NCI-H1436 (cell line): ENCODE data around the gene TANGO2.
A peak's percentile ranks its signal among the peaks of the same experiment; 100 is the strongest.
"Not testable (repeated sequence)": the region's sequence is repeated elsewhere in the genome, so short reads cannot be mapped to it uniquely, and the experiment has no call there.

Source experiments
- DNase-seq: peaks from one replicate; lab custom pipeline; 2025; lab: John Stamatoyannopoulos, UW

Gene TANGO2

DNA sequence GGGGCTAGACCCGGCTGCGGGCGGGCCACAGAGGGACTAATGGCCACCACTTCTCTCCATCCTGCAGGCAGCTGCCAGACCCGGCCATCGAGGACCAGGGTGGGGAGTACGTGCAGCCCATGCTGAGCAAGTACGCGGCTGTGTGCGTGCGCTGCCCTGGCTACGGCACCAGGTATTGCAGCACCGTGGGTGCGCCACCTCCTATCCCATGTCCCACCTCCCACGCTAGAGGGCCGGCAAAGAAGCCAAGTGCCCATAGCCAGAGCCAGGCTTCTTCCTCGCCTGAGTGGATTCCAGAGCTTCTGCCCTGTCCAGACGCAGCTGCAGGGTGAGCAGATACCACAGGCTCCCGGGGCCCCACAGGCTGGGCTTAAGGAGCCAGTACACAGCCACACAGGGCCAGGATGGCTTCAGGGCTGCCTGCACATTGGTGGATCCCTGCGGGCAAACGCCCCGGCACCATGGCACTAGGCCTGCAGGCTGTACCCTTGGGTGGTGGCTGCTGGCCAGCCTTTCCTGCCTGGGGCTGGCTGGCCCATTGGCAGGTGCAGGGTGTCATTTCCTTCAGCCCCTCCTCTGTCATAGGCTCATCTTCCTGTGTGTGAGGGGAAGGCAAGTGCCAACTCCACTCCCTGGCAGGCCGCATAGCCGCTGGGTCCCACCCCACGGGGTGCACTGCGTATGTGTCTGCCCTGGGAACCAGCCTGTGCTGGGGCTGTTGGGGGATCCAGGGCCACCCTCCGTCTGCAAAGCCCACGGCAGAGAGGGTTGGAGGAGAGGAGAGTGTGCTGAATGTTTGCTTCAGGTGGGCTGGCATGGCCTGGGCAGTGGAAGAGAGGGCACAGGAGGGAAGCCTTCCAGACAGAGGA lies 42.6 kb downstream of the TANGO2 start:
- no peak for DNase-seq

DNA sequence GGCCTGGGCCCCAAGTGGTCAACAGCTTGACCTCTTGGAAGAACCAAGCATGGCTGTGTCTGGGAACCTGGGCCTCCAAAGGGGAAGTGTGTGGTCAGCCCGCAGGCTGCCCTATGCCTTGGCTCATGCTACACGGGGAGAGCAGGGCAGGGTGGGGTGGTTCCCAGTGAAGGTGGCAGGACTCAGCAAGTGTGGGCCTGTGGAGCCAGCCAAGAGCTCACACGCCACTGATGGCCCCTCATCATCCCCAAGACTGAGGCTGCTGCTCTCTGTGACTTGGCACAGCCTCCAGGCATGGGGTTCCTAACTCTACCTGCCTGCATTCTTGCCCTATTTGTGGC lies 43.2 kb downstream of the TANGO2 start:
- no peak for DNase-seq

DNA sequence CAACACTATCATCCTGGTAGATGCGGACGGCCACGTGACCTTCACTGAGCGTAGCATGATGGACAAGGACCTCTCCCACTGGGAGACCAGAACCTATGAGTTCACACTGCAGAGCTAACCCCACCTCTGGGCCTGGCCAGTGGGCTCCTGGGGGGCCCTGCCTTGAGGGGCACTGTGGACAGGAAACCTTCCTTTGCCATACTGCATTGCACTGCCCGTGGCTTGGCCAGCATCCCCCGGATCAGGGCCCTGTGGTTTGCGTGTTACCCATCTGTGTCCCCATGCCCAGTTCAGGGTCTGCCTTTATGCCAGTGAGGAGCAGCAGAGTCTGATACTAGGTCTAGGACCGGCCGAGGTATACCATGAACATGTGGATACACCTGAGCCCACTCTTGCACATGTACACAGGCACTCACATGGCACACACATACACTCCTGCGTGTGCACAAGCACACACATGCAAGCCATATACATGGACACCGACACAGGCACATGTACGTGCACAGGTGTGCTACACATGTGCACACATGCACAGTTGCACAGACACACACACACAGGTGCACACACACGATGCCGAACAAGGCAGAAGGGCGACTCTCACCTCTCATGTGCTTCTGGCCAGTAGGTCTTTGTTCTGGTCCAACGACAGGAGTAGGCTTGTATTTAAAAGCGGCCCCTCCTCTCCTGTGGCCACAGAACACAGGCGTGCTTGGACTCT lies 43.8 kb downstream of the TANGO2 start:
- no peak for DNase-seq

DNA sequence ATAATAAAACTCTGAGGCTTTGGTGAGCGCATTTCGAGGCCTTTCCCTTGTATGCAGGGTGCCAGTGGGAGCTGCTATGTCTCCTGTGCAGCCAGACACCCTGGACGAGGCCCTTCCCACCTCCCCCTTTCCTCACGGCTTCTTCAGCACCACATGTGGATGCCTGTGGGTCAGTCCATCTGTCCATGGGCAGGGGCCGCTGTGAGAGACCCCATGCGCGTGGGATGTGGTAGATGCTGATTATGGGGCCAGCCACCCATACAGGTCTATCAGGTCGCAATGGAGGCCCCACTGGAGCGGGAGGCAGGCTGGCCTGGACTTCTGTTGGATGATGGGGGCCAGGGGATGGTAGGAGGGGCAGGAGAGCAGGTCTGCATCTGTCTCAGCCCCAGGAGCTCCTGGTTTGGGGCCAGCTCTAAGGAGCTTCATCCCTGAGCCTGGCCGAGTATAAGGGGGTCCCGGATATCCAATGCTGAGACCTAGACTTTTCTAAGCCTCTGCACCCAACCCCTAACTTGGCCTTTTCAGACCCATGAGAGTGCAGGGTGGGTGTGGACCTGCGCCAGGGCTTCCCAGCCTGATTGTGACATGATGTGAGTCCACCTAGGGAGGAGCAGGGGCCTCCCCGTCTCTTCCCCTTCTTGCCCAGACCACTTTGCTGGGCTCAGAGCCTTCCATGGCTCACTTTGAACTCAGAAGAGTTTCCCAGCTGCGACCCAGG lies 45.1 kb downstream of the TANGO2 start:
- no peak for DNase-seq

DNA sequence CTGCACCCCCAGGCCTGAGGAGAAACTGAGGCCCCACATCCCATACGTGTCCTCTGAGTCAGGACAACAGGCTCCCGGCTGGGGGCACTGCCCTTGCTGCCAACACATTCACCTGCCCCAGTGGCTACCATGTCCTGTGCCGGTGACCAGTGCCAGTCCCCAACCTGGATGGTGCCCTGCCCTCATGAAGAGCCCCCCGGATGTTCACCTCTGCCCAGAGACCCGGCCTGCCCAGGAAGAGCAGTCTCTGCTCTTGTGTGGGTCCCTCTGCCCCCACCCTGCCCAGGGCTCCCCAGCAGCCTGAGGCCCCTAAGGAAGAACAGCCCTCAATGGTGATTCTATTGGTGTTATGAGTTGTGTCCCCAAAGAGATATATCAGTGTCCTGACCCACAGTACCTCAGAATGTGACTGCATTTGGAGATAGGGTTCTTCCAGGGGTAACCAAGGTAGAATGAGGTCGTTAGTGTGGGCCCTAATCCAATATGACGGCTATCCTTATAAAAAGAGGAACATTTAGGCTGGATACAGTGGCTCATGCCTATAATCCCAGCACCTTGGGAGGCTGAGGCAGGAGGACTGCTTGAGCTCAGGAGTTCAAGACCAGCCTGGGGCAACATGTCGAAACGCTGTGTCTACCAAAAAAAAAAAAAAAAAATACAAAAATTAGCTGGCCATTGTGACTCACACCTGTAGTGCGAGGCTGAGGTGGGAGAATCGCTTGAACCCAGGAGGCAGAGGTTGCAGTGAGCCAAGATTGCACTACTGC lies 45.9 kb downstream of the TANGO2 start:
- no peak for DNase-seq

DNA sequence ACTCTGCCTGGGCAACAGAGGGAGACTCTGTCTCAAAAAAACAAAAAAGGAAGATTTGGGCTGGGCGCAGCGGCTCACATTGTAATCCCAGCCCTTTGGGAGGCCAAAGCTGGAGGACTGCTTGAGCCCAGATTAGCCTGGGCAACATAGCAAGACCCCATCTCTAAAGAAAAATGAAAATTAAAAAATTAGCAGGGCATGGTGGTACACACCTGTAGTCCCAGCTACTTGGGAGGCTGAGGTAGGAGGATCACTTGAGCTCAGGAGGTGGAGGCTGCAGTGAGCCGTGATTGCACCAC lies 46.4 kb downstream of the TANGO2 start:
- not testable (repeated sequence) for DNase-seq

DNA sequence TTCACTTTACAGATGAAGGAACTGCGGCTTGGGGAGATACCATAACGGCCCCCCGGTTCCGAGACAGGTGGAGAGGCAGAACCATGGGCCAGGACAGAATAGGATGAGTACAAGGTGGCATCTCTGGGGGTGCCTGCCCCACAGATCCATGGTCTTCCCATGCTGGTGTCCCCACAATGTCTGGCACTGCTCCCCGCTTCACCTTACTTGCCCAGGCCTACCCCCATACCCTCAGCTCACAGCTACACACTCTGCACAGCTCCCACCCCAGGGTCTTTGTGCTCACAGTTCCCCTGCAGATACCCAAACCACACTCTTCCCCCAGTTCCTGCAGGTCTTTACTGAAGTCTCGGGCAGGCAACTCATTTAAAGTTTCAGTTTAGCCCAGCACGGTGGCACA lies 47.7 kb downstream of the TANGO2 start:
- no peak for DNase-seq

DNA sequence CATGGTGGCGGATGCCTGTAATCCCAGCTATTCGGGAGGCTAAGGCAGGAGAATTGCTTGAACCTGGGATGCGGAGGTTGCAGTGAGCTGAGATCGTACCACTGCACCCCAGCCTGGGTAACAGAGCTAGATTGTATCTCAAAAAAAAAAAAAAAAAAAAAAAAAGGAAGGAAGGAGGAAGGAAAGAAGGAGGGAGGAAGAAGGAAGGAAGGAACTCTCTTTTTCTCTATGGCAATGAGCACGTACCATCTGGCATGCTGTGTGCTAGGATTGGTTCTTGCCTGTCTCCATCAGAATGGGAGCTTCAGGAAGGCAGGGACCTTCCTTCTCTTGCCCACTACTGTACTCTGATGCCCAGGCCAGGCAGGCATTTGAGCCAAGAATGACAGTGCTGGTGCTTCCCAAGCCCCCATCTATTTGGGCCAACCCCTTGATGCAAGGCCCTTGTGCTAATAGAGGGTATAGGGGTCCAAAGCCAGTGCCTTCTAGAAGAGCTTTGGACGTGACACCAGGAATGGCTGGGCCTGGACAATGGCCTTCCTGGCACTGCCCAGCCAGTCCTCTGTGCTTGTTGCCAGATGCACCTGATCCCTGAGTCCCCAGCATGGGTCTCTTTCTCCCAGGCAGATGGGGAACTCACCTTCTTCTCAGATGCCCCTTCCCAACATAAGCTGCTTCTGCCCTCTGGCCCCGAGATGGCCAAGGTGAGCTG lies 48.6 kb downstream of the TANGO2 start:
- no peak for DNase-seq

DNA sequence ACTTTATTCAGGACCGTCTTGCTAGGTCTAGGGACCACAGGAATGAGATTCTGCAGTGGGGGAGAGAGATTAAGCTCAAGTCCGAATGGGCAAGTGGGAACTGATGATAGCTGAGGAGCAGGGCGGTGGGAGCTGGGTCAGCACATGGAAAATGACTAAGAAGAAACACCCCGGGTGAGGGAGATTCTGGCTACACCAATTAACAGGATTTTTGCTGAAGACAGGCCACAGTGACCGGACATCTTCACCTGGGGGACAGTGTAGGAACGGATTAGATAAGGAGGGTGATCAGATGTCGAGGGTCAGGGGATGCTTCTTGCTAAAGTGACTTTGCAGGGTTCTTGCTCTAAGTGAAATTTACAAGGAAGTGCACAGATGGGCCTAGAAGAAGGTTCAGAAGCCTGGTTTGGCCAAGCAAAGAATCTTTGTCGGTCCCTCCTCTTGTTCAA lies 50.6 kb downstream of the TANGO2 start:
- DNase-seq, result no peak

DNA sequence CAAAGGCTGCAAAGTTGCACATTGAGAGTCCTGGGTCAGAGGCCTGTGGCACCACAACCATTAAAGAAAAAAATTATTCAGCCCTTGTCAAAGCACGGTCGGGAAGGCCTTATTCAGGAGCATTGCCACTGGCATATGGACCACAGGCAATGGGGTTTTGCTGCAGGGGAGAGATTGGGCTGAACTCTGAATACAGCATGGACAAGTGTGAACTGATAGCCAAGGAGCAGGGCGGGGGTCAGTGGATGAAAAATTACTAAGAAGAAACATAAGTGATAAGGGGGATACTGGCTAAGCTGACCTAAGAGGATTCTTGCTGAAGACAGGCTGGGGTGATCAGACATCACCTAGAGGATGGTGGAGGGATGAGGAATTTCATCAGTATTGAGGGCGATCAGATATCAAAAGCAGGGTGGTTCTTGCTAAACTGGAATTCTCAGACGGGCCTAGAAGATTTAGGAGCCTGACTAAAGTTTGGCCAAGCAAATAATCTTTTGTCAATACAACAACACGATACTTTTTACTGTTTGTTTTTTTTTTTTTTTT lies 55.8 kb downstream of the TANGO2 start:
- no peak for DNase-seq

DNA sequence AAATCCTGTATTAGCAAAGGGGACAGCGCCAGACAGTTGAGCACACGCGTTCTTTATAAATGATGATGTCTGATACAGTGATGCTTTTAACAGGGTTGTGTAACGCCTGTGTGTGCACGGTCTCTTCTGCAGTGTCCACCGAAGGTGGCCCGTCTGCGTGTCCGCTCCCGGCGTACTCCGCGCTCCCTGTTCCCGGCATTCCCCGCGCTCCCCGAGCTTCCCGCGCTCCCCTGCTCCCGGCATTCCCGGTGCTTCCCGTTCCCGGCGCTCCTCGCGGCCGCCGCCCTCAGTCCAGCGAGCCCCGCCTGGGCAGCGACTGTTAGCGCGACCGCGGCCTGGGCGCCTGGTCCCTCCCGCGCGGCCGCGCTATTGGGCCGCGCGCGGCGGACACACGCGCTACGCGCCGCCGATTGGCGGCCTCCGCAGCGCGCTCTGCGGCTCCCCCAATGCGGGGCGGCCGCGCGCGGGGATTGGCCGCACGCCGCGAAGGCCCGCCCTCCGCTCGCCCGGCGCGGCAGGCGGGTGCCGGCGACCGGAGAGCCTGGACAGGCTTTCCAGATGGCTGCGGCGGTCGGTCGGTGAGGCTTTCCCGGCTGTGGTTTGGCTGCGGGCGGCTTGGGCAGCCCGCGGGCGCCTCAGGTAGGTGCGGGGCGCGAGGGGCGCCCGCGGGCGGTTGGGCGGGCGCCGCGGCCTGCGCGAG lies 59.0 kb downstream of the TANGO2 start, which contains the start of gene DGCR8:
DGCR8 (plus strand) TSS at position 497 of the 700 bp plus-strand sequence. CDS start 5,723 bp downstream, outside the sequence.
- DNase-seq, result peak; percentile 83

DNA sequence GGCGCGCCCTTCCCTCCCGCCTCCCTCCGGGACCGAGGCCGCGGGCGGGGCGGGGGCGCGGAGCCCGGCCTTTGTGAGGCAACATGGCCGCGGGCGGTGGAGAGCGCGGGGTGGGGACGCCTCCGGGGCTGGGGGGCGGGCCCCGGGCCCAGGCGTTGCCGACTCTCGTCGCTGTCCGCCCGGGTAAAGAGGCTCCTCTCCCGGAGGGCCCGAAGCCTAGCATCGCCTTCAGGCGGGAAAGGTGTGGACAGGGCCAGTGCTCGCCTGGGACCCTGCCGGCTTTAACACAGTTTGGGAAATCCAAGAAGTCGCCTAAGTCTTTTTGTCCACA lies 59.5 kb downstream of the TANGO2 start:
- DNase-seq, result peak; percentile 53

DNA sequence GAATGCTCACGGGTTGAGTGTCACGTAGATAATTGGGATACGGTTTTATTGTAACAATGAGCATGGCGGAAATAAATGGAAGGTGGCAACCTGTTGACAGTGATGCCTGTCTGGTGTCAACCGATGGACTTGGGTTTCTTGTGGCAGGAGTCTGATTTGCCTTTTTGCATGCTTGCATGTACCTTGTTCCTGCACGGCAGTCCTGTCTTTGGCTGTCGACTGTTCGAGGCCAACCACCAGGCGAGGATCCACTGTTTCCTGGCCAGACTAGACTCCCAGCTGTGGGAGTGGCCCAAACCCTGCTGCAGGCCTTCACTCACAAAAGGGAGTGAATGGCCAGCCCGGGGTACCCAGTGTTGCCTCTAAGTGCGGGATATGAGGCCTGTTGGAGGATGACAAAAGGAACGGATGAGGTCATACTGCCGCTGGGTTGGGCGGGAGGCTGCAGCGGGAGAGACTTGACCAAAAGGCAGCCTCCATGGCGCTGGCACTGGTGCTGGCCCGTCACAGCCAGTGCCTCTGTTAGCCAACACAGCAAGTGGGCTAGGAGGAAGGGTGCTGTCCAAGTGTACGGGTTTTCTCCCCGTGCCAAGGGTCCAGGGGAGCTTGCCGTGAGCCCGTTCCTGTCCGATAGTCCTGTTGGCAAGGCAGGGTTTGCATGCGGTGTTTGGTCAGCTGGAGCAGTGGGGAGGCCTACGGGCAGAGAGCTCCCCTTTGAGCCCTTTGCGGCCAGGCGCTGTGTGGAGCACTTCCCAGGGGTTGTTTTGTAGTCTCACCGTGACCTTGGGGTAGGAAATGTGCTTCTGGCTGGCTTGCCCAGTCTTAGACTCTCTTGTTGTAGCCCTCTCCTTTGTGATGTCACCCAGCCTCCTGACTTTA lies 60.1 kb downstream of the TANGO2 start:
- DNase-seq, result peak; percentile 6

DNA sequence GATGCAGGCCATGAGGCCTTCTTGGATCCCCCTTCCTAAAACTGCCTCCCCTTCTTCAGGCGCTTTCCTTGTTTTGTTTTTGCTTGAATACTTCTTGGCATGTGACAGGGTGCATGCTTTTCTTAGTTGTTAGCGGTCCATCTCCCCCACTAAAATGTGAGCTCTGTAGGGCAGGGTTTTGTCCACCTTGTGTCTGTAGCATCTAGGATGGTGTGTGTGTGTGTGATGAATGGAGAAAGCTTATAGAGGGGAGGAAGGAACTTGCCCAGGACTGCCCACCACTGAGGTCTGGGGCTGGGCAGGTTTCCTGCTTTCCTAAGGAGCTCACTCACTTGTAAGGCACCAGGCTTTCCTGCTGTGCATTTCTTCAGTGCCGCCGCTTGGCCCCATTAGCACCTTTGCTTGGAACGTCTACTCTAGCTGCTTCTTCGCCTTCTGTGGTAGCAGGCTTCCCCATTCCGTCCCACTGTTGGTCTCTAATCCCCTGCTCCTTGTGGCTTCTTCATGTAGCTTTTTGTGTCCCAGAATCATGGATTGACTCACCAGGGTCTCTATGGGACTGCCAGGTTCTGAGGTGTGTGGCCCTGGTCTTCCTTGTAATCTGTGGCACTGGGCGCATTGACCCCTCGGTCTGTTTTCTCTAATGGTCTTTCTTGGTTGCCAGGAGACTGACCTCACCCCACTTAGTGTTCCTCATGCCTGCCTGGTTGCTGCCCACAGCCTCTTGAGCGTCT lies 62.4 kb downstream of the TANGO2 start:
- no peak for DNase-seq

DNA sequence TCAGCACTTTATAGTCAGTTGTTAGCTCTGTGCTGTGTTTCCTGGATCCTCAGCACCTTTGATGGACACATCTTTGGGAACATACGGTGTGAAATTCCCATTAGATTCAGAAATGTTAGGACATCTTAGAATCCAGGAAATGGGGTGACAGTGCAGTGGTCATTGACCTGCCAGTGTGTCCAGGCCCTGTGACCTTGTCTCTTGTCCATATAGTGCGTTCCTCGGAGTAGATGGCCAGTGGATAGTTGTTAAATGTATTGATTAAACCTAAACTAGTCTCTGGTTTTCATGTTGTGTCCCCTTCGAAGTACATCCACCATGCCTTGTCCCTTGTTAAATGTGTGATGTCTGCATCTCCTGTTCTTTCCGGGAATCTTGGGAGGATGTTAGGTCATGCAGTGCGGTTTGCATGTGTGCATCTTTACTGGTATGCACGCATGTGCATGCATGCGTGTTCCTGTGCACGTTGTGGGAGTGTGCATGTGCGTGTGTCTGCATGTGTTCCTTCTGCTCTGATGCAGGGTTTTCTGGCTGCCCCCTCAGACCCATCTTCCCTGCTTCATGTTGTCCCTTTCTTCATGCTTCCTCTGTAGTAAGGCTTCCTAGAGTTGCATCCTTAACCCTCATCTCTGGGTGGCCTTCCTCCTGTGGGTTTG lies 63.1 kb downstream of the TANGO2 start:
- no peak for DNase-seq

DNA sequence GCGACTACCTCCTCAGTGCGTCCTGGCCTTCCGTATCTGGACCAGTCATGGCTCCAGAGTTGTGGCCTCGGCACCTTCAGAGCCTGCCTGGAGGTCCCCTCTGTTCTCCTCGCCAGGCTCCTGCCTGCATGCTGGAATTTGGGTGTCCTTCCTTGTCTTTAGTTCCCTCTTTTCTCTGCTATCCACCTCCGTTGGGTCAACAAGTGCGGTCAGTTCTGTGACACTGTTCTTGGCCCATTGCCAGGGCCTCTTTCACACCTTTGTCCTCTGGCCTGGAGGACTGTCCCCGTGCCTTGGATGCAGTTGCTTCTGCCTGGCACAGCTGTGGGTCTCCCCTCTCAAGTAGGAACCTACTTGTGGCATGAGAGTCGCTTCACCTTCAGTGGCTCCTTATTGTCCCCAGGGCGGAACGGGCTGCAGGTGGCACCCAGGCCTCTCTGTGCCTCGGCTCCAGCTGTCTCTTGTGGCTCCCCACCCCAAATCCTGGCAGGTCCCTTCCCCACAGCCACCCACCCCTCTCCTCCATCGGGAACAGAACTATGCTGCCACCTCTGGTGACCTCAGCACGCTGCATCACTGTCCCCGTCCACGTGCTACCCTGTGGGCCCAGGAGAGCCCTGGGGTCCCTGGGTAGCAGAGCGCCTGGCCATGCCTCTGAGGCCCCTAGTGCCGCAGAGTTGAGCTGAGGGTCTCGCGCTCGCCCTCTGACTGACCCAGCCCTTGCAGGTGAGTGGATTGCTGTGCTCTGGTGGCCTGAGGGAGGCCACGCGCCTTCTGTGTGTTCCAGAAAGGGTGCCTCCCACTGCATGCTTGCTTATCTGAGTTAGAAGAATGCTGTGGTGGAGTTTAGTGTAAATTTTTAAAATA lies 63.9 kb downstream of the TANGO2 start:
- peak; percentile 2 for DNase-seq

DNA sequence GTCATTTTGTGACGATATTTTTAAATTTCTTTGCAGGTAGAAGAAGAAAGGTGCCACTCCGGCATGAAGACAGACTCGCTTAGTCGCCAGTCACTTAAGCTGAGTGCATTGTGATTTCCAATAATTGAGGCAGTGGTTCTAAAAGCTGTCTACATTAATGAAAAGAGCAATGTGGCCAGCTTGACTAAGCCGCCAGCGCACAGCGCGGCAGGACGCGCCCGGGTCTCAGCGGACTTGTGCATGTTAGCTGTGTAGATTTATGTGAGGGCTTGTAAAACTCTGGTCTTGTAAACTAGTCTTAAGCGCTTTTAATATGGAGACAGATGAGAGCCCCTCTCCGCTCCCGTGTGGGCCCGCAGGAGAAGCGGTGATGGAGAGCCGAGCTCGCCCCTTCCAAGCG lies 64.7 kb downstream of the TANGO2 start:
- no peak for DNase-seq
